Gastrocnemius medialis (tissue), 4 donors: Measurements from ENCODE around the gene LRRC23. TPM values are rescaled to one million over a fixed set of nuclear protein-coding genes. Genes with fewer than 3 reads are reported as not detected.
"Not testable (repeated sequence)": the region's sequence is repeated elsewhere in the genome, so short reads cannot be mapped to it uniquely, and the experiment has no call there.

Experiments used
- ATAC-seq, 2 donors: fragments of 150-250 bp; one replicate each; pipeline ENCODE4 v1.9.1; 2016
- DNase-seq, 2 donors: peaks; one replicate each; pipeline ENCODE4 v3.0.0-alpha.2; 2019
- H3K27ac ChIP-seq, 4 donors: fragments of 200-600 bp; sonication (generic); 1 replicate in 1 of 4; 2 replicates in 3 of 4; pipeline ENCODE4 v1.5.1; 2016 to 2018; ENCODE audit warnings: mild to moderate bottlenecking in 2 of 4, moderate library complexity in 1 of 4
- H3K27me3 ChIP-seq, 3 donors: fragments of 200-600 bp; sonication (generic) in 2 of 3; 1 replicate in 1 of 3; 2 replicates in 2 of 3; pipeline versions ENCODE4 v1.5.1 to v1.6.0; 2016 to 2019; ENCODE audit warnings: mild to moderate bottlenecking in 1 of 3, moderate library complexity in 1 of 3
- H3K36me3 ChIP-seq, 2 donors: fragments of 200-600 bp; sonication (generic) in 1 of 2; one replicate each; pipeline ENCODE4 v1.5.1; 2017 to 2018
- H3K4me1 ChIP-seq, 2 donors: fragments of 200-600 bp; sonication (generic) in 1 of 2; one replicate each; pipeline ENCODE4 v1.5.1; 2016 to 2017; ENCODE audit warnings: mild to moderate bottlenecking in 2 of 2
- H3K4me3 ChIP-seq, 4 donors: fragments of 200-600 bp; sonication (generic) in 3 of 4; 1 replicate in 1 of 4; 2 replicates in 3 of 4; pipeline ENCODE4 v1.5.1; 2016 to 2019; ENCODE audit warnings: mild to moderate bottlenecking in 2 of 4
- H3K9me3 ChIP-seq, 3 donors: fragments of 200-600 bp; sonication (generic) in 2 of 3; 1 replicate in 1 of 3; 2 replicates in 2 of 3; pipeline ENCODE4 v1.5.1; 2016 to 2019
- POLR2A ChIP-seq, 2 donors: fragments of 450-650 bp; IDR thresholded peaks; one replicate each; pipeline ENCODE4 v1.6.1; 2017; ENCODE audit warnings: antibody characterized with exemption in 2 of 2, mild to moderate bottlenecking in 2 of 2, moderate library complexity in 2 of 2
- in situ Hi-C, 4 donors: fragments of 200-750 bp; cut with MboI; loops; one replicate each; pipeline versions ENCODE4 v1.15.0 to v1.8.0; 2017; ENCODE audit warnings: low sequenced_read_pairs in 4 of 4
- intact Hi-C: fragments of 100-400 bp; cut with DNase I; formaldehyde crosslinking; loops from one replicate; pipeline ENCODE4 v1.15.1; 2023; ENCODE audit warnings: low total_unique reads
- total RNA-seq, 4 donors: library from RNA; depleted of rRNA; stranded (reverse); fragments of >200 nt; gene quantifications; one replicate each; pipeline versions ENCODE4 v1.1.0 to v1.2.3, GENCODE V29; 2016
- TF ChIP-seq, protein P1 (sequence below), 5 experiments: fragments of 450-650 bp in 3 of 5; fragments of 200-600 bp in 2 of 5; sonication (generic) in 2 of 5; IDR thresholded peaks in 4 of 5; conservative IDR thresholded peaks in 1 of 5; 1 replicate in 4 of 5; 2 replicates in 1 of 5; pipeline ENCODE4 v1.5.1; 2016 to 2019; ENCODE audit warnings: antibody characterized with exemption in 5 of 5, mild to moderate bottlenecking in 3 of 5, moderate library complexity in 3 of 5

Gene LRRC23
- total RNA-seq, 4 donors from 2014 or later: 6.5 to 14.0 (median 11.0) TPM

- intact Hi-C loops (loop anchor here (1.0 to 5.0 kb wide), 4 partner anchors 22 to 149 kb away; partner anchors contain the start of genes C12orf57, LPCAT3 and RNU7-1), in situ Hi-C loops (no loop called here)
- Histone ChIP-seq H3K4me1 (peaks cover 38 to 39% of the 10 kb centered on the region in 2 donors), H3K9me3 (no peaks in the 10 kb centered on the region), H3K4me3 (peak overlapping the region; percentile 74 to 99 (median 91)), H3K27ac (peak overlapping the region; percentile 93 to 100 (median 99)), H3K27me3 (no peaks in the 10 kb centered on the region), H3K36me3 (peaks cover 0 to 42% of the 10 kb centered on the region in 2 donors)
- ATAC-seq: peak; percentile 23 to 40
- TF ChIP-seq, protein P1, sequence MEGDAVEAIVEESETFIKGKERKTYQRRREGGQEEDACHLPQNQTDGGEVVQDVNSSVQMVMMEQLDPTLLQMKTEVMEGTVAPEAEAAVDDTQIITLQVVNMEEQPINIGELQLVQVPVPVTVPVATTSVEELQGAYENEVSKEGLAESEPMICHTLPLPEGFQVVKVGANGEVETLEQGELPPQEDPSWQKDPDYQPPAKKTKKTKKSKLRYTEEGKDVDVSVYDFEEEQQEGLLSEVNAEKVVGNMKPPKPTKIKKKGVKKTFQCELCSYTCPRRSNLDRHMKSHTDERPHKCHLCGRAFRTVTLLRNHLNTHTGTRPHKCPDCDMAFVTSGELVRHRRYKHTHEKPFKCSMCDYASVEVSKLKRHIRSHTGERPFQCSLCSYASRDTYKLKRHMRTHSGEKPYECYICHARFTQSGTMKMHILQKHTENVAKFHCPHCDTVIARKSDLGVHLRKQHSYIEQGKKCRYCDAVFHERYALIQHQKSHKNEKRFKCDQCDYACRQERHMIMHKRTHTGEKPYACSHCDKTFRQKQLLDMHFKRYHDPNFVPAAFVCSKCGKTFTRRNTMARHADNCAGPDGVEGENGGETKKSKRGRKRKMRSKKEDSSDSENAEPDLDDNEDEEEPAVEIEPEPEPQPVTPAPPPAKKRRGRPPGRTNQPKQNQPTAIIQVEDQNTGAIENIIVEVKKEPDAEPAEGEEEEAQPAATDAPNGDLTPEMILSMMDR (IDR thresholded peaks at IDR 0.05 in 4 of 5, conservative IDR thresholded peaks at IDR 0.05 in 1 of 5): peak; percentile 81 to 92 (median 90)
- no peak for TF ChIP-seq POLR2A (IDR thresholded peaks at IDR 0.05)
- DNase-seq: peak; percentile 58 to 82
Observed at GRCh38 chr12:6869049-6870021, 35.3 kb upstream of the LRRC23 start.

GRCh38 chr12:6870304-6870703 lies 34.3 kb upstream of the LRRC23 start:
- H3K9me3 ChIP-seq, DNase-seq, ATAC-seq, in situ Hi-C loops, H3K27me3 ChIP-seq, H3K4me3 ChIP-seq: not testable (repeated sequence)
- peaks cover 0 to 32% of the 10 kb centered on the region in 2 donors for H3K36me3 ChIP-seq
- intact Hi-C loops: loop anchor here (5.0 kb wide), 1 partner anchor 92 kb away; no protein-coding TSS in a partner anchor
- H3K27ac ChIP-seq: peak overlapping the region in 2 of 4 donors; percentile 93 to 100
- H3K4me1 ChIP-seq: peaks cover 38 to 39% of the 10 kb centered on the region in 2 donors

GRCh38 chr12:6871052-6871957 lies 33.3 kb upstream of the LRRC23 start:
- H3K9me3 ChIP-seq: no peaks in the 10 kb centered on the region
- ATAC-seq: no peak
- DNase-seq: no peak
- in situ Hi-C loops: no loop called here
- H3K27ac ChIP-seq: peak overlapping the region; percentile 82 to 100 (median 90)
- H3K27me3 ChIP-seq: no peaks in the 10 kb centered on the region
- H3K4me3 ChIP-seq: peak overlapping the region in 3 of 4 donors; percentile 84 to 96 (median 91)
- TF ChIP-seq, protein P1 (IDR thresholded peaks at IDR 0.05 in 4 of 5, conservative IDR thresholded peaks at IDR 0.05 in 1 of 5): no peak
- TF ChIP-seq POLR2A (IDR thresholded peaks at IDR 0.05): no peak
- H3K4me1 ChIP-seq: peaks cover 38 to 39% of the 10 kb centered on the region in 2 donors
- intact Hi-C loops: loop anchor here (5.0 kb wide), 1 partner anchor 91 kb away; no protein-coding TSS in a partner anchor
- H3K36me3 ChIP-seq: peaks cover 0 to 27% of the 10 kb centered on the region in 2 donors

GRCh38 chr12:6872073-6873048 lies 32.3 kb upstream of the LRRC23 start:
- Histone ChIP-seq H3K27me3 (no peaks in the 10 kb centered on the region), H3K36me3 (peaks cover 0 to 27% of the 10 kb centered on the region in 2 donors), H3K27ac (peak overlapping the region; percentile 82 to 100 (median 90)), H3K9me3 (no peaks in the 10 kb centered on the region), H3K4me3 (peak overlapping the region; percentile 84 to 96 (median 90)), H3K4me1 (peaks cover 31 to 32% of the 10 kb centered on the region in 2 donors)
- intact Hi-C loops: loop anchor here (1.0 to 5.0 kb wide), 4 partner anchors 19 to 316 kb away; partner anchors contain the start of genes LRRC23 and PEX5
- in situ Hi-C loops: no loop called here
- ATAC-seq: peak; percentile 55 to 56
- TF ChIP-seq, protein P1 (IDR thresholded peaks at IDR 0.05 in 4 of 5, conservative IDR thresholded peaks at IDR 0.05 in 1 of 5): peak; percentile 79 to 99 (median 91)
- TF ChIP-seq POLR2A (IDR thresholded peaks at IDR 0.05): no peak
- DNase-seq: peak; percentile 64 to 76
